ENCODE data around the gene ING4. TPM values are rescaled to one million over a fixed set of nuclear protein-coding genes. Genes with fewer than 3 reads are reported as not detected.
A peak's percentile ranks its signal among the peaks of the same experiment; 100 is the strongest.

The ING4 gene
- total and polyA plus RNA-seq, 2 of the 13 experiments (the other 11 are each of a cell fraction or from before 2014, with no cell fraction given) = 14.4 to 32.4 TPM

- ChIA-PET CTCF (ENCODE audit: low intra/inter-chr PET ratio, low total read pairs) (no interaction called here), POLR2A (interaction anchor here (0.7 to 2.1 kb wide), 4 partner anchors 75 to 244 kb away, joined by 3 to 15 read pairs (median 4); partner anchors contain the start of genes COPS7A, GAPDH and ZNF384)
- peak; percentile 64 for ATAC-seq
- Histone ChIP-seq H3K36me3 (replicated peaks in 1 of 2; ENCODE audit: control insufficient read depth in 1 of 2, insufficient read depth in 2 of 2, low read length in 2 of 2) (peaks cover 4 to 8% of the 10 kb centered on the region in 2 experiments; a peak in 4 of 5 replicates), H3K79me2 (ENCODE audit: insufficient read depth, low read length) (peaks cover 26% of the 10 kb centered on the region), H2AFZ (ENCODE audit: low read length) (no peak overlapping the region), H3K27me3 (ENCODE audit: control insufficient read depth in 1 of 2, insufficient read depth in 2 of 2, low read length in 2 of 2) (no peaks in the 10 kb centered on the region; a peak in 1 of 5 replicates), H3K9me3 (ENCODE audit: low read length) (no peaks in the 10 kb centered on the region), H3K27ac (ENCODE audit: extremely low read length, insufficient read depth, low read length) (no peak overlapping the region), H4K20me1 (ENCODE audit: insufficient read depth, low read length) (peaks cover 14% of the 10 kb centered on the region), H3K4me2 (ENCODE audit: low read depth, low read length) (no peak overlapping the region), H3K9ac (ENCODE audit: insufficient read depth, low read depth, low read length) (no peak overlapping the region), H3K4me3 (replicated peaks in 1 of 3; ENCODE audit: insufficient read depth in 1 of 3, low read depth in 2 of 3, low read length in 3 of 3) (no peak overlapping the region), H3K4me1 (ENCODE audit: insufficient read depth, low read length) (peaks cover 60% of the 10 kb centered on the region)
- WGBS (ENCODE audit: low lambda C conversion rate) = 12% methylated on average over 6 of the region's 8 CpGs
- peak; percentile 46; the same call in 1 of the 2 replicates for TF ChIP-seq ZFX (CRISPR knock-in tag; IDR thresholded peaks at IDR 0.05; ENCODE audit: low read depth)
- TF ChIP-seq ATRX (CRISPR knock-in tag; IDR thresholded peaks at IDR 0.05; ENCODE audit: borderline replicate concordance) = no peak
- peak; percentile 22 for TF ChIP-seq XRCC5 (optimal IDR thresholded peaks at IDR 0.05; ENCODE audit: low read length)
- TF ChIP-seq FOXA3 (CRISPR knock-in tag; IDR thresholded peaks at IDR 0.05) = 0 out of 2 replicates have a peak, but pooled peaks have one; percentile 20
- no peak for TF ChIP-seq ZNF670 (CRISPR knock-in tag; IDR thresholded peaks at IDR 0.05; ENCODE audit: borderline replicate concordance)
- no peak for TF ChIP-seq ZNF879 (CRISPR knock-in tag; IDR thresholded peaks at IDR 0.05)
- TF ChIP-seq GABPA (IDR thresholded peaks at IDR 0.05; ENCODE audit: low read depth, low read length) = no peak
- TF ChIP-seq GABPA (CRISPR knock-in tag; IDR thresholded peaks at IDR 0.05; ENCODE audit: low read depth) = no peak
- TF ChIP-seq ZNF644 (CRISPR knock-in tag; IDR thresholded peaks at IDR 0.05; ENCODE audit: low read depth) = 0 out of 2 replicates have a peak, but pooled peaks have one; percentile 28
- no peak for TF ChIP-seq FOXA1 (IDR thresholded peaks at IDR 0.05)
- peak; percentile 62 for TF ChIP-seq FOXA1 (CRISPR knock-in tag; IDR thresholded peaks at IDR 0.05)
- no peak for TF ChIP-seq ZSCAN20 (CRISPR knock-in tag; IDR thresholded peaks at IDR 0.05; ENCODE audit: borderline replicate concordance)
- TF ChIP-seq ZBTB42 (CRISPR knock-in tag; IDR thresholded peaks at IDR 0.05) = no peak
- TF ChIP-seq ZFY (CRISPR knock-in tag; IDR thresholded peaks at IDR 0.05) = 0 out of 2 replicates have a peak, but pooled peaks have one; percentile 15
- no peak for TF ChIP-seq ZSCAN30 (CRISPR knock-in tag; IDR thresholded peaks at IDR 0.05)
- no peak for TF ChIP-seq ELF3 (CRISPR knock-in tag; IDR thresholded peaks at IDR 0.05)
- no peak for TF ChIP-seq ARID3A (IDR thresholded peaks at IDR 0.05; ENCODE audit: low read depth, low read length)
- no peak for TF ChIP-seq ZNF343 (CRISPR knock-in tag; IDR thresholded peaks at IDR 0.05)
- no TSS peak for BruUV-seq (replicated peaks)
- intact Hi-C loops (cut with micrococcal nuclease; ENCODE audit: unreplicated experiment) (no loop called here), in situ Hi-C loops (cut with HindIII; ENCODE audit: extremely low pct_ligation_motif_present, low pct_unique_long_range_greater_than_20kb) (no loop called here)
- peak; percentile 63 for FAIRE-seq
- DNase-seq (ENCODE audit: low spot score) = peak; percentile 68
Measured at GRCh38 chr12:6608592-6609281, 54.2 kb downstream of the ING4 start.
